SK-N-SH (cell line): ENCODE data around the gene KCNH3. TPM values are rescaled to one million over a fixed set of nuclear protein-coding genes. Genes with fewer than 3 reads are reported as not detected.

Source experiments
- CTCF ChIA-PET: fragments of 300-600, 350-600 bp; formaldehyde crosslinking; extraction: SDS; loops from one replicate; lab custom pipeline; 2021; lab: Yijun Ruan, JAX
- POLR2A ChIA-PET: fragments of 350-600 bp; sonication (Branson Sonifier 250); formaldehyde crosslinking; extraction: SDS; loops from one replicate; lab custom pipeline; 2020; ENCODE audit warnings: antibody characterized with exemption, inconsistent platforms; lab: Yijun Ruan, JAX
- DNase-seq: peaks from one replicate; pipeline ENCODE4 v3.0.0; 2012
- H2AFZ ChIP-seq: fragments of 200-600 bp; sonication (generic); 2 replicates; pipeline ENCODE4 v1.8.1; 2016; ENCODE audit warnings: antibody characterized with exemption, mild to moderate bottlenecking, low read depth
- H3F3A ChIP-seq: fragments of 200-600 bp; sonication (generic); replicated peaks from 2 replicates; pipeline ENCODE3; 2016; ENCODE audit warnings: antibody characterized with exemption, mild to moderate bottlenecking; ENCODE audit not compliant: insufficient read depth
- H3K27ac ChIP-seq, 2 experiments: fragments of 200-500 bp in 1 of 2; fragments of 200-600 bp in 1 of 2; sonication (Bioruptor generic) in 1 of 2; sonication (generic), shearing (Covaris generic) in 1 of 2; 2 replicates each; pipeline versions ENCODE4 v1.5.1 to v1.6.1; 2014 to 2016; ENCODE audit warnings: low read depth in 2 of 2, inconsistent platforms in 1 of 2, low read length in 1 of 2, mild to moderate bottlenecking in 1 of 2, mixed read lengths in 1 of 2
- H3K27me3 ChIP-seq: fragments of 200-600 bp; sonication (generic), shearing (Covaris generic); 2 replicates; pipeline ENCODE4 v1.6.1; 2016; ENCODE audit warnings: mixed run types; ENCODE audit not compliant: insufficient read depth
- H3K36me3 ChIP-seq, 2 experiments: fragments of 200-500 bp in 1 of 2; fragments of 200-600 bp in 1 of 2; sonication (Bioruptor generic) in 1 of 2; sonication (generic) in 1 of 2; replicated peaks in 1 of 2; 2 replicates each; pipeline versions ENCODE3 to v1.5.1; 2014 to 2016; ENCODE audit warnings: low read length in 1 of 2, mild to moderate bottlenecking in 1 of 2; ENCODE audit not compliant: insufficient read depth in 2 of 2, control insufficient read depth in 1 of 2
- H3K4me1 ChIP-seq, 2 experiments: fragments of 200-500 bp in 1 of 2; fragments of 200-600 bp in 1 of 2; sonication (Bioruptor generic) in 1 of 2; sonication (generic), shearing (Covaris generic) in 1 of 2; 2 replicates each; pipeline versions ENCODE4 v1.5.1 to v1.6.1; 2014 to 2016; ENCODE audit warnings: low read depth in 1 of 2, low read length in 1 of 2, mixed run types in 1 of 2; ENCODE audit not compliant: insufficient read depth in 2 of 2, control insufficient read depth in 1 of 2
- H3K4me2 ChIP-seq: fragments of 200-600 bp; sonication (generic), shearing (Covaris generic); 2 replicates; pipeline ENCODE4 v1.6.1; 2017; ENCODE audit warnings: mixed run types
- H3K4me3 ChIP-seq, 2 experiments: fragments of 200-500 bp in 1 of 2; fragments of 200-600 bp in 1 of 2; sonication (Bioruptor generic) in 1 of 2; sonication (generic), shearing (Covaris generic) in 1 of 2; 2 replicates each; pipeline versions ENCODE4 v1.5.1 to v1.8.1; 2014 to 2016; ENCODE audit warnings: low read depth in 2 of 2, inconsistent platforms in 1 of 2, low read length in 1 of 2, mild to moderate bottlenecking in 1 of 2, mixed read lengths in 1 of 2, moderate library complexity in 1 of 2
- H3K79me2 ChIP-seq: fragments of 200-600 bp; sonication (generic); 2 replicates; pipeline ENCODE4 v1.8.1; 2017; ENCODE audit warnings: mild to moderate bottlenecking; ENCODE audit not compliant: insufficient read depth
- H3K9ac ChIP-seq: fragments of 200-600 bp; sonication (generic); 2 replicates; pipeline ENCODE4 v1.6.1; 2017; ENCODE audit warnings: mixed run types
- H3K9me2 ChIP-seq: fragments of 200-600 bp; sonication (generic); 2 replicates; pipeline ENCODE4 v1.6.1; 2017; ENCODE audit warnings: mixed run types
- H3K9me3 ChIP-seq: fragments of 200-600 bp; sonication (generic); 2 replicates; pipeline ENCODE4 v1.6.1; 2017; ENCODE audit warnings: mixed run types, mild to moderate bottlenecking, moderate library complexity
- H4K20me1 ChIP-seq: fragments of 200-600 bp; sonication (generic); 2 replicates; pipeline ENCODE4 v1.6.1; 2017; ENCODE audit warnings: mild to moderate bottlenecking, mixed run types; ENCODE audit not compliant: insufficient read depth
- CHD2 ChIP-seq: fragments of 150-350 bp; IDR thresholded peaks from 2 replicates; pipeline ENCODE4 v1.6.1; 2018; ENCODE audit warnings: low read length; ENCODE audit not compliant: partially characterized antibody
- CTCF ChIP-seq: fragments of 200-600 bp; sonication (generic); IDR thresholded peaks from 2 replicates; pipeline ENCODE4 v1.6.1; 2017; ENCODE audit warnings: antibody characterized with exemption, mild to moderate bottlenecking, moderate library complexity
- ELF1 ChIP-seq: IDR thresholded peaks from 2 replicates; pipeline ENCODE4 v1.4.0; 2012
- FOXJ3 ChIP-seq: sonication (generic); formaldehyde crosslinking; IDR thresholded peaks from 2 replicates; pipeline ENCODE4 v1.5.1; 2020; ENCODE audit warnings: mild to moderate bottlenecking, missing genetic modification reagents
- JUND ChIP-seq: IDR thresholded peaks from 2 replicates; pipeline ENCODE4 v1.4.0; 2012
- MAX ChIP-seq: IDR thresholded peaks from 2 replicates; pipeline ENCODE4 v1.4.0; 2012; ENCODE audit warnings: low read depth
- MXI1 ChIP-seq: IDR thresholded peaks from 2 replicates; pipeline ENCODE4 v1.6.1; 2012; ENCODE audit warnings: mild to moderate bottlenecking, low read depth, low read length, improper control_type of control experiment
- NRF1 ChIP-seq: IDR thresholded peaks from 2 replicates; pipeline ENCODE4 v1.6.1; 2012; ENCODE audit warnings: low read depth, mild to moderate bottlenecking, low read length
- PBX3 ChIP-seq: IDR thresholded peaks from 2 replicates; pipeline ENCODE4; 2012
- REST ChIP-seq: IDR thresholded peaks from 2 replicates; pipeline ENCODE4 v1.6.1; 2012; ENCODE audit warnings: mild to moderate bottlenecking, low read depth, low read length, moderate library complexity
- TCF12 ChIP-seq: IDR thresholded peaks from 2 replicates; pipeline ENCODE4 v1.4.0; 2012
- USF1 ChIP-seq: IDR thresholded peaks from 2 replicates; pipeline ENCODE4 v1.4.0; 2012; ENCODE audit warnings: low read depth, borderline replicate concordance
- YY1 ChIP-seq: IDR thresholded peaks from 2 replicates; pipeline ENCODE4 v1.4.0; 2012; ENCODE audit warnings: low read depth, mild to moderate bottlenecking
- WGBS: methylation state at CpG from one replicate; pipeline ENCODE4 v1.1.6; 2017; ENCODE audit warnings: low lambda C conversion rate; 5-methylcytosine and 5-hydroxymethylcytosine counted together
- polyA plus RNA-seq, 3 experiments: library from polyadenylated mRNA; depleted of rRNA; stranded (reverse); fragments of >200 nt; gene quantifications; 2 replicates each; pipeline ENCODE4 v1.2.3, GENCODE V29; 2012

Gene KCNH3
- polyA plus RNA-seq, 1 of the 3 experiments (the other 2 are of a cell fraction) = 3.7 TPM

- no peak for TF ChIP-seq REST
Measured at GRCh38 chr12:49583366-49584094, 44.7 kb downstream of the KCNH3 start (continued).

- CTCF ChIA-PET = interaction anchor here (1.3 to 2.6 kb wide), 4 partner anchors 39 to 242 kb away, joined by 3 to 26 read pairs (median 4); partner anchors contain the start of gene PRPF40B
- H3K4me3 ChIP-seq = no peak overlapping the region
- peaks cover 7% of the 10 kb centered on the region; the same call in 1 of the 2 replicates for H4K20me1 ChIP-seq
- no peaks in the 10 kb centered on the region for H3K9me2 ChIP-seq
- no peak for DNase-seq
- no peak overlapping the region for H2AFZ ChIP-seq
- 88% methylated on average over 7 of the region's 7 CpGs for WGBS
- H3K27ac ChIP-seq = no peak overlapping the region
- H3K9ac ChIP-seq = no peak overlapping the region
- no peaks in the 10 kb centered on the region for H3K9me3 ChIP-seq
- TF ChIP-seq MAX = no peak
- TF ChIP-seq, all 33 proteins: peak for 0
- peaks cover 0 to 30% of the 10 kb centered on the region in 2 experiments; a peak in 1 of 4 replicates for H3K4me1 ChIP-seq
- peaks cover 21 to 23% of the 10 kb centered on the region in 2 experiments for H3K36me3 ChIP-seq
- no peaks in the 10 kb centered on the region for H3K27me3 ChIP-seq
- no peaks in the 10 kb centered on the region; the same call in 1 of the 2 replicates for H3K79me2 ChIP-seq
- no peaks in the 10 kb centered on the region for H3F3A ChIP-seq
- no peak overlapping the region for H3K4me2 ChIP-seq
- POLR2A ChIA-PET = no interaction called here
Measured at GRCh38 chr12:49584591-49584990, 45.8 kb downstream of the KCNH3 start.

GRCh38 chr12:49585477-49586459, 46.9 kb downstream of the KCNH3 start:
- CTCF ChIA-PET = interaction anchor here (1.2 to 1.3 kb wide), 2 partner anchors 227 to 243 kb away, joined by 3 to 5 read pairs; no protein-coding TSS in a partner anchor
- Histone ChIP-seq H2AFZ (no peak overlapping the region), H3K4me1 (peaks cover 0 to 25% of the 10 kb centered on the region in 2 experiments; a peak in 1 of 4 replicates), H3K4me2 (no peak overlapping the region), H3K27ac (no peak overlapping the region), H3K27me3 (no peaks in the 10 kb centered on the region), H3K79me2 (no peaks in the 10 kb centered on the region; the same call in 1 of the 2 replicates), H3K9ac (no peak overlapping the region), H3K36me3 (peaks cover 23 to 26% of the 10 kb centered on the region in 2 experiments), H3K4me3 (no peak overlapping the region), H3F3A (no peaks in the 10 kb centered on the region), H3K9me2 (no peaks in the 10 kb centered on the region), H3K9me3 (no peaks in the 10 kb centered on the region), H4K20me1 (peaks cover 5% of the 10 kb centered on the region; the same call in 1 of the 2 replicates)
- no peak for DNase-seq
- TF ChIP-seq MXI1 (no peak), ELF1 (no peak), CTCF (no peak), YY1 (no peak), CHD2 (no peak), JUND (no peak), NRF1 (no peak), FOXJ3 (CRISPR knock-in tag) (no peak), TCF12 (no peak), USF1 (no peak), PBX3 (no peak)
- WGBS = 97% methylated on average over 15 of the region's 16 CpGs
- POLR2A ChIA-PET = no interaction called here
